Limb (tissue), 2 donors: ENCODE data around the gene TSPAN33.
"Not testable (repeated sequence)": the region's sequence is repeated elsewhere in the genome, so short reads cannot be mapped to it uniquely, and the experiment has no call there.

Experiments used
- DNase-seq, 2 donors: peaks; one replicate each; pipeline ENCODE4 v3.0.0-alpha.2; 2016; ENCODE audit errors: extremely low spot score in 2 of 2

The TSPAN33 gene

DNA sequence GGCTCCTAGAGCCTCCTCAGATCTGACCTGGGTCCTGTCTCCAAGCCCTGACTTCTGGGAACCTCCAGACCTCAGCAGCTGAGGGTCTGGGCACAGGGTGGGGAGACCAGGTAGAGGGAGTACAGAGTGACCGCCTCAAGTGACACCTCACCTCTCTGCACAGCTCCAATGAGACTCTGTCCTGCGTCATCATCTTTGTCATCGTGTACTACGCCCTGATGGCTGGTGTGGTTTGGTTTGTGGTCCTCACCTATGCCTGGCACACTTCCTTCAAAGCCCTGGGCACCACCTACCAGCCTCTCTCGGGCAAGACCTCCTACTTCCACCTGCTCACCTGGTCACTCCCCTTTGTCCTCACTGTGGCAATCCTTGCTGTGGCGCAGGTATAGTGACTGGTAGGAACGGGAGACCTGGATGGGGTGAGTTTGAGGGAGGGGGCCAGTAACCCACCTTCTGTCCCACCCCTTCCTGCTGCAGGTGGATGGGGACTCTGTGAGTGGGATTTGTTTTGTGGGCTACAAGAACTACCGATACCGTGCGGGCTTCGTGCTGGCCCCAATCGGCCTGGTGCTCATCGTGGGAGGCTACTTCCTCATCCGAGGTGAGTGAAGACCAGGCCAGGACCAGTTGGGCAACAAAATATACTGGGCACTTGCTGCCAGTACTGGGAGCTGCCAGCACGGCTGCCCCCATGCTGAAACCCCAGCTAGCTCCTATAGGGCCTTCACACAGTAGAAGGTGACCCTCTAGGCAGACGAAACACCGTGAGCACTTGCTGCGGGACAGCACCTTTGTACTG is 61.7 kb downstream of the TSPAN33 start:
- DNase-seq: no peak

DNA sequence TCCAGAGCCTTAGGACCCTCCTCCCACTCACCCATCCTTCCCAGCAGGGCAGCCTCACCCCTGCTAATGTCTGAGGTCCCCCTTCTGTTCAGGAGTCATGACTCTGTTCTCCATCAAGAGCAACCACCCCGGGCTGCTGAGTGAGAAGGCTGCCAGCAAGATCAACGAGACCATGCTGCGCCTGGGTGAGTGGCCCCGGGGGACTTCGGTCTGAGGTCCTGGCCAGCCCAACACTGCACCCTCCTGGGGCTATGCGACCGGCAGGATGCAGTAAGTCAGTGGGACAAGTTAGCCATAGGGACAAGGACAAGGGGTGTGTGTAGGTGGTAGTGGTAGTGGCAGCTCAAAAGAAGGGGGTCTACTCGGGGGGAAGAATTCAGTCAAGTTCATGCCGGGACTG is 64.2 kb downstream of the TSPAN33 start:
- no peak for DNase-seq

DNA sequence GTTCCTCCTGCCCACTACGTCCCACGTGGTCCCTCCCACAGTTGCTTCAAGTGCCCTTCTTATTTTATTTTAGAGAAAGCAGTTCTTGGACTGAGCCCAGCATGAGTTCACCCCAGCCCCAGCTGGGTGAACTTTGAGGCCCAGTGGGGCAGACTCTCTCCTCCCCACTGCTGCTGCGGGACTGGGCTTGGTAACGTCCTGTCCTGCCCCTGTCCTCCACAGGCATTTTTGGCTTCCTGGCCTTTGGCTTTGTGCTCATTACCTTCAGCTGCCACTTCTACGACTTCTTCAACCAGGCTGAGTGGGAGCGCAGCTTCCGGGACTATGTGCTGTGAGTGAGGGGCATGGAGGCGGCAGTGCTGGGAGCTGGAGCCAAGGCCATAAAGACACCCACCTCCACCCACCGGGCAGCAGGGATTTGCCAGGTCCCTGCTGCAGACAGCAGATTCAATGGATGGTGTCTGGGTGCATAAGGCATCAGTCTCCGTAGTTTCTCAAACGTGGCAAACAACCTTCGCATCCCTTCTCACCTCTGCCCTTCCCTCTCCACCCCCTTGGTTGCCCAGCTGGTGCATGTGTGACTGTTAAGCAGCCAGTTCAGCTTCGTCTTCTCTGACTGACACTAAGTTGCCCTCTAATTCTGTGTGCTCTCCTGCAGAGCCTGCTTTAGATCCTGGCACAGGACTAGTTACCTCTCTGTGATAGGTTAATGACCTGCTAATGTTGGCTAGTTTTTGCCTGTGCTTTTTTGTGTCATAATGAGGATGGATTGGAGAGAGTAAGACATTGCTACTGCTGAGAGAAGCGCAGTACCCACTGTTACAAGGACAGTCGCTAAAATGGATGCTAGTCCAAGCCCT is 64.8 kb downstream of the TSPAN33 start:
- DNase-seq: no peak

DNA sequence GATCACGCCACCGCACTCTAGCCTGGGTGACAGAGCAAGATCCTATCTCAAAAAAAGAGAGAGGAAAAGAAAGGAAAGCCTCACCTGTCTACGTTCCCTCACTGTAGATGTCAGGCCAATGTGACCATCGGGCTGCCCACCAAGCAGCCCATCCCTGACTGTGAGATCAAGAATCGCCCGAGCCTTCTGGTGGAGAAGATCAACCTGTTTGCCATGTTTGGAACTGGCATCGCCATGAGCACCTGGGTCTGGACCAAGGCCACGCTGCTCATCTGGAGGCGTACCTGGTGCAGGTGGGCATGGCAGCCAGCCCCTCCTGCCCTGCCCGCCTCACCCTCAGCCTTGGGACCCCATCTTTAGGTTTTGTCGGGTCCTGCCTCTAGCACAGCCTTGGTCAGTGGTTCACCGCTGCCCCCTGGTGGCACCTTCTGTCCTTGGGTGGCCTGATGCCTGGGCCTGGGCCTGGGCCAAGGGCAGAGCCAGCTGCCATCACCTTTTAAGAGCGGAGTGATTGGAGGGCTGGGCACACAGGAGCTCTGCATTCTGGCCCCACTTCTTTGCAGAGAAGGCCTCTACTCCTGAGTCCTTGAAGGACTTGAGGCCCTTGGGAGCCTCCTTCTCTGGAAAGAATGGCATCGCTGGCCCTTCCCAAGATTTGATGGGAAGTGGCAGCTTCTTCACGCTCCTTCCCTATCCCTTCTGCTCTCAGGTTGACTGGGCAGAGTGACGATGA is 65.9 kb downstream of the TSPAN33 start:
- peak; percentile 48 to 85 for DNase-seq

DNA sequence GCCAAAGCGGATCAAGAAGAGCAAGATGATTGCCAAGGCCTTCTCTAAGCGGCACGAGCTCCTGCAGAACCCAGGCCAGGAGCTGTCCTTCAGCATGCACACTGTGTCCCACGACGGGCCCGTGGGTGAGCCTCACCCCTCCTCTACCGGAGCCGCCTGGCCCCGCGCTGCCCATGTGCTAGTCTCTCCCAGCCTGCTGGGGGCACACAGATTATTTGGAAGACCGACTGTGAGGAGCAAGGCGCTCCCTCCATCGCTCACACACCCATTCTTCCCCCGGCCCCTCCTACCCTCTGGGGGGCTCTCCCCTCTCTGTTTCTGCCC is 66.4 kb downstream of the TSPAN33 start:
- DNase-seq: no peak

DNA sequence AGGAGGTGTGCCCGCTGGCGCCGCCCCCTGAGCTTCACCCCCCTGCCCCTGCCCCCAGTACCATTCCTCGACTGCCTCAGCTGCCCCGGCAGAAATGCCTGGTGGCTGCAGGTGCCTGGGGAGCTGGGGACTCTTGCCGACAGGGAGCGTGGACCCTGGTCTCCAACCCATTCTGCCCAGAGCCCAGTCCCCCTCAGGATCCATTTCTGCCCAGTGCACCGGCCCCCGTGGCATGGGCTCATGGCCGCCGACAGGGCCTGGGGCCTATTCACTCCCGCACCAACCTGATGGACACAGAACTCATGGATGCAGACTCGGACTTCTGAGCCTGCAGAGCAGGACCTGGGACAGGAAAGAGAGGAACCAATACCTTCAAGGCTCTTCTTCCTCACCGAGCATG is 67.6 kb downstream of the TSPAN33 start:
- no peak for DNase-seq

DNA sequence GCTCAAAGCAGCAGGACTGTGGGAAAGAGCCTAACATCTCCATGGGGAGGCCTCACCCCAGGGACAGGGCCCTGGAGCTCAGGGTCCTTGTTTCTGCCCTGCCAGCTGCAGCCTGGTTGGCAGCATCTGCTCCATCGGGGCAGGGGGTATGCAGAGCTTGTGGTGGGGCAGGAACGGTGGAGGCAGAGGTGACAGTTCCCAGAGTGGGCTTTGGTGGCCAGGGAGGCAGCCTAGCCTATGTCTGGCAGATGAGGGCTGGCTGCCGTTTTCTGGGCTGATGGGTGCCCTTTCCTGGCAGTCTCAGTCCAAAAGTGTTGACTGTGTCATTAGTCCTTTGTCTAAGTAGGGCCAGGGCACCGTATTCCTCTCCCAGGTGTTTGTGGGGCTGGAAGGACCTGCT is 68.1 kb downstream of the TSPAN33 start:
- no peak for DNase-seq

DNA sequence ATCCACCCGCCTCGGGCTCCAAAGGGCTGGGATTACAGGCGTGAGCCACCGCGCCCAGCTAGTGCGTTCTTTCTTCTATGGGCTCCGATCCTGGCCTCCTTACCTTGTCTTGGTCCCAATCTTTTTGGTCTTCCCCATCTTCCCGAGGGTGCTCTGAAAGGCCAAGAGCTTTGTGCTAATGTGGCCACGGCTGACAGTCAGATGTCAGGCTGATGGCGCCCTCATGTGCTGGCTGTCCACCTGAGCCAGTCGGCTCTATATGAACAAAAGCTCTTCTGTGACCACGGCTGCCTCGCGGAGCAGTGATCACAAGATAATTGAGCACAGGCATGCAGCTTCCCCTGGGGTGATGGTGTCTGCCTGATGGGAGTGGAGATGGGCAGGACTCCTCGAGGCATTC is 69.3 kb downstream of the TSPAN33 start:
- no peak for DNase-seq

DNA sequence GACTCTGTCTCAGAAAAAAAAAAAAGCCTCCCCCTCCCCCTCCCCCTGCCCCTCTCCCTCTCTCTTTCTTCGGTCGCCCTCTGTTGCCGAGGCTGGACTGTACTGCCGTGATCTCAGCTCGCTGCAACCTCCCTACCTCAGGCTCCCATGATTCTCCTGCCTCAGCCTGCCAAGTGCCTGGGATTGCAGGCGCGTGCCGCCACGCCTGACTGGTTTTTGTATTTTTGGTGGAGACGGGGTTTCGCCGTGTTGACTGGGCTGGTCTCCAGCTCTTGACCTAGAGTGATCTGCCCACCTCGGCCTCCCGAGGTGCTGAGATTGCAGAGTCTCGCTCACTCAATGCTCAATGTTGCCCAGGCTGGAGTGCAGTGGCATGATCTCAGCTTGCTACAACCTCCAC is 71.2 kb downstream of the TSPAN33 start:
- not testable (repeated sequence) for DNase-seq

DNA sequence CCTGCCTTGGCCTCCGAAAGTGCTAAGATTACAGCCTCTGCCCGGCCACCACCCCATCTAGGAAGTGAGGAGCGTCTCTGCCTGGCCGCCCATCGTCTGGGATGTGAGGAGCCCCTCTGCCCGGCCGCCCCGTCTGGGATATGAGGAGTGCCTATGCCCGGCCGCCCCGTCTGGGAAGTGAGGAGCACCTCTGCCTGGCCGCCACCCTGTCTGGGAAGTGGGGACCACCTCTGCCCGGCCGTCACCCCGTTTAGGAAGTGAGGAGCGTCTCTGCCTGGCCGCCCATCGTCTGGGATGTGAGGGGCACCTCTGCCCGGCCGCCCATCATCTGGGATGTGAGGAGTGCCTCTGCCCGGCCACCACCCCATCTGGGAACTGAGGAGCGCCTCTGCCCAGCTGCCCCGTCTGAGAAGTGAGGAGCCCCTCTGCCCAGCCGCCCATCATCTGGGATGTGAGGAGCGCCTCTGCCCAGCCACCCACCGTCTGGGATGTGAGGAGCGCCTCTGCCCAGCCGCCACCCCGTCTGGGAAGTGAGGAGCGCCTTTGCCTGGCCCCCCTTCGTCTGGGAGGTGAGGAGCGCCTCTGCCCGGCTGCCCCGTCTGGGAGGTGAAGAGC is 71.7 kb downstream of the TSPAN33 start:
- not testable (repeated sequence) for DNase-seq

DNA sequence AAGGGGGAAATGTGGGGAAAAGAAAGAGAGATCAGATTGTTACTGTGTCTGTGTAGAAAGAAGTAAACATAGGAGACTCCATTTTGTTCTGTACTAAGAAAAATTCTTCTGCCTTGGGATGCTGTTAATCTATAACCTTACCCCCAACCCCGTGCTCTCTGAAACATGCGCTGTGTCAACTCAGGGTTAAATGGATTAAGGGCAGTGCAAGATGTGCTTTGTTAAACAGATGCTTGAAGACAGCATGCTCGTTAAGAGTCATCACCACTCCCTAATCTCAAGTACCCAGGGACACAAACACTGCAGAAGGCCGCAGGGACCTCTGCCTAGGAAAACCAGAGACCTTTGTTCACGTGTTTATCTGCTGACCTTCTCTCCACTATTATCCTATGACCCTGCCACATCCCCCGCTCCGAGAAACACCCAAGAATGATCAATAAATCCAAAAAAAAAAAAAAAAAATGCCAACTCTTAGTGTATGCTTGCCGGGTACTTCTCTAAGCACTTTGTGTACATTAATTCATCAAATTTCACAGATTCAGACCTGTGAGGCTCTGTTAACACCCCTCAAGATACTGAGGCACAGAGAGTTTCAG is 72.4 kb downstream of the TSPAN33 start:
- DNase-seq: not testable (repeated sequence)

DNA sequence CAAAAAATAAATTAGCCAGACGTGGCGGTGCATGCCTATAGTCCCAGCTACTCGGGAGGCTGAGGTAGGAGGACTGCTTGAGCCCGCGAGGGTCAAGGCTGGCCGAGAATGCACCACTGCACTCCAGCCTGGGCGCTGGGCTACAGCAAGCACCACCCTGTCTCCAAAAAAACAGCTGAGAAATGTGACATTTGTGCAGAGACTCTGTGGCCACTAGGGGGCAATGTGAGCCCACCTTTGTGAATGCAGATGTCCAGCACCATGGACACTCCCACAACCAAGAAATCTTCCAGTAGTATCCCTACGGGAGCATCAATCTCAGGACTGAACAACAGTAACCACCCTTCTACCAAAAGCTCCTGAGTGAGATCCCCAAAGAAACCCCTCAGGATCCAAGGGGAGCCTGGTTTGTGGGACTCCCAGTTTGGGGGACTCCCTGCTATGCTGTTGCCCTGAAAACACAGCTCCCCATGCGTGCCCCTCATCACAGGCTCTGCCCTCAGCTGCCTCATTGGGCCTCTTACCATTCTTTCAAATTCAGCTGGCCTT is 74.1 kb downstream of the TSPAN33 start:
- peak; percentile 84 to 87 for DNase-seq

DNA sequence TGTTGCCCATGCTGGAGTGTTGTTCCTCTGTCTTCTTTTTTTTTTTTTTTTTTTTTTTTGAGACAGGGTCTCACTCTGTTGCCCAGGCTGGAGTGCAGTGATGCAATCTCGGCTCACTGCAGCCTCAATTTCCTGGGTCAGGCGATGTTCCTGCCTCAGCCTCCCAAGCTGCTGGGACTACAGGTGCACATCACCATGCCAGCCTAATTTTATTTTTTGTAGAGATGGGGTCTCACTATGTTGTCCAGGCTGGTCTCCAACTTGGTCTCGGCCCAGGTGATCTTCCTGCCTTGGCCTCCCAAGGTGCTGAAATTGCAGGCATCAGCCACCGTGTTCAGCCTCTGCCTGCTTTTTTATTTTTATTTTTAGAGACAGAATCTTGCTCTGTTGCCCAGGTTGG is 74.7 kb downstream of the TSPAN33 start:
- DNase-seq: not testable (repeated sequence)
